ENCODE data around the gene SPTBN5. TPM values are rescaled to one million over a fixed set of nuclear protein-coding genes. Genes with fewer than 3 reads are reported as not detected.

SPTBN5 gene
- total and polyA plus RNA-seq, 8 donors, result 0.32 to 11.4 (median 0.84) TPM

DNA sequence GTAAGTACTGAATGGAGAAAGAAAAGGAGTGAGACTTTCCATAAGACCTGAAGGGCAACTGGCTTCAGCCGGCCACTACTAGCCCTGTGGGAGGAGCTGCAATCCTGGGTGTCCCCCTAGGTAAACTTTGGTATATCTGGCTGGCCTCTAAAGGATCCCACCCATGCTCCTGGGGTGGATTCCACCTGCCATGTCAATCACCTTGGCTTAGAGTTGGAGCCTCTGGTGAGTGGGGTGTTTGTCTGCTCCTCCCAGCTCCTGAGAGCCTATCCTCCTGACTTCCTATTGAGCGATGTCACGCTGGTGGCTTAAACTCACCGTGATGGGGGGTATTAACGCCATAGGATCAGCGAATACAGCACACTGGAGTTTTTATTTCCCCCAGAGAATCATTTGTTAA lies 2.6 kb downstream of the SPTBN5 start:
- ATAC-seq (no peak), DNase-seq (peak in 1 of 6 donors; percentile 16), FAIRE-seq (no peak)
- intact Hi-C loops (cut with DNase I), result no loop called here
- Histone ChIP-seq H3K4me3 (no peak overlapping the region), H3K9me3 (no peaks in the 10 kb centered on the region), H3K27ac (no peak overlapping the region), H3K36me3 (no peaks in the 10 kb centered on the region), H3K4me1 (peaks cover 10 to 18% (median 15%) of the 10 kb centered on the region in 3 donors), H3K27me3 (no peaks in the 10 kb centered on the region)
- 89 to 90% methylated on average over 6 of the region's 6 CpGs for WGBS, 2 donors
- TF ChIP-seq, protein P1, sequence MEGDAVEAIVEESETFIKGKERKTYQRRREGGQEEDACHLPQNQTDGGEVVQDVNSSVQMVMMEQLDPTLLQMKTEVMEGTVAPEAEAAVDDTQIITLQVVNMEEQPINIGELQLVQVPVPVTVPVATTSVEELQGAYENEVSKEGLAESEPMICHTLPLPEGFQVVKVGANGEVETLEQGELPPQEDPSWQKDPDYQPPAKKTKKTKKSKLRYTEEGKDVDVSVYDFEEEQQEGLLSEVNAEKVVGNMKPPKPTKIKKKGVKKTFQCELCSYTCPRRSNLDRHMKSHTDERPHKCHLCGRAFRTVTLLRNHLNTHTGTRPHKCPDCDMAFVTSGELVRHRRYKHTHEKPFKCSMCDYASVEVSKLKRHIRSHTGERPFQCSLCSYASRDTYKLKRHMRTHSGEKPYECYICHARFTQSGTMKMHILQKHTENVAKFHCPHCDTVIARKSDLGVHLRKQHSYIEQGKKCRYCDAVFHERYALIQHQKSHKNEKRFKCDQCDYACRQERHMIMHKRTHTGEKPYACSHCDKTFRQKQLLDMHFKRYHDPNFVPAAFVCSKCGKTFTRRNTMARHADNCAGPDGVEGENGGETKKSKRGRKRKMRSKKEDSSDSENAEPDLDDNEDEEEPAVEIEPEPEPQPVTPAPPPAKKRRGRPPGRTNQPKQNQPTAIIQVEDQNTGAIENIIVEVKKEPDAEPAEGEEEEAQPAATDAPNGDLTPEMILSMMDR (IDR thresholded peaks at IDR 0.05), result no peak

- intact Hi-C loops (cut with DNase I), result no loop called here
- no peak overlapping the region for H3K4me3 ChIP-seq
- TF ChIP-seq, protein P1 (IDR thresholded peaks at IDR 0.05), result no peak
- no peaks in the 10 kb centered on the region for H3K9me3 ChIP-seq
- DNase-seq, result peak in 1 of 6 donors; percentile 34
- no peak for FAIRE-seq
- no peaks in the 10 kb centered on the region for H3K27me3 ChIP-seq
- H3K4me1 ChIP-seq, result peaks cover 10 to 18% (median 13%) of the 10 kb centered on the region in 3 donors
- no peak overlapping the region for H3K27ac ChIP-seq
- no peak for ATAC-seq
- no peaks in the 10 kb centered on the region for H3K36me3 ChIP-seq
- WGBS, 2 donors, result 97% methylated on average over 6 of the region's 6 CpGs
These were observed 3.7 kb downstream of the SPTBN5 start for GRCh38 chr15:41890050-41890690.

GRCh38 chr15:41888662-41889253 lies 5.1 kb downstream of the SPTBN5 start:
- 89 to 90% methylated on average over 7 of the region's 7 CpGs for WGBS, 2 donors
- H3K9me3 ChIP-seq, result no peaks in the 10 kb centered on the region
- ATAC-seq (no peak), DNase-seq (peak in 1 of 6 donors; percentile 45), FAIRE-seq (no peak)
- intact Hi-C loops (cut with DNase I), result no loop called here
- no peak overlapping the region for H3K27ac ChIP-seq
- H3K27me3 ChIP-seq, result no peaks in the 10 kb centered on the region
- H3K4me1 ChIP-seq, result peaks cover 0 to 4% (median 0%) of the 10 kb centered on the region in 3 donors
- no peak overlapping the region for H3K4me3 ChIP-seq
- H3K36me3 ChIP-seq, result no peaks in the 10 kb centered on the region
- TF ChIP-seq, protein P1 (IDR thresholded peaks at IDR 0.05), result no peak

DNA sequence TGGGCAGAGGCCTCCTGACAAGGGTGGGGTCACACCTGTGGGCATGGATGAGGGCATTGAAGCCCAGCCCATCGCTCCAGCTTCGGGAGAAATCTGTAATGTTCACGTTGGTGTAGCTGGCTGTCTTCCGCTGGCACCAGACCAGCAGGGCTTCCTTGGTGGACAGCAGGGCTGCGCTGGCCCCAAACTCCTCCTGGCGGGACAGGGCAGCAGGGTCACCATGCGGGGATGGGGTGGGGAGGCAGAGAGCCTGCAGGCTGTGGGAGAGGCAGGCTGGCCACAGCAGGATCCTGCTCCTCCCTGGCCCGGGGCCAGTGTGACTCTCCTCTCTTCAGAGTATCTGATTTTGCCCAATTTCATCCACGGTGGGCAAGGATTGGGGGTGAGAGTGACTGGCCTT lies 6.0 kb downstream of the SPTBN5 start:
- Histone ChIP-seq H3K4me3 (no peak overlapping the region), H3K36me3 (no peaks in the 10 kb centered on the region), H3K27ac (no peak overlapping the region), H3K27me3 (no peaks in the 10 kb centered on the region), H3K4me1 (peaks cover 0 to 3% (median 2%) of the 10 kb centered on the region in 3 donors), H3K9me3 (no peaks in the 10 kb centered on the region)
- TF ChIP-seq, protein P1 (IDR thresholded peaks at IDR 0.05), result no peak
- peak in 1 of 6 donors; percentile 53 for DNase-seq
- FAIRE-seq, result no peak
- no peak for ATAC-seq
- 86 to 88% methylated on average over 9 of the region's 9 CpGs for WGBS, 2 donors
- intact Hi-C loops (cut with DNase I), result no loop called here

DNA sequence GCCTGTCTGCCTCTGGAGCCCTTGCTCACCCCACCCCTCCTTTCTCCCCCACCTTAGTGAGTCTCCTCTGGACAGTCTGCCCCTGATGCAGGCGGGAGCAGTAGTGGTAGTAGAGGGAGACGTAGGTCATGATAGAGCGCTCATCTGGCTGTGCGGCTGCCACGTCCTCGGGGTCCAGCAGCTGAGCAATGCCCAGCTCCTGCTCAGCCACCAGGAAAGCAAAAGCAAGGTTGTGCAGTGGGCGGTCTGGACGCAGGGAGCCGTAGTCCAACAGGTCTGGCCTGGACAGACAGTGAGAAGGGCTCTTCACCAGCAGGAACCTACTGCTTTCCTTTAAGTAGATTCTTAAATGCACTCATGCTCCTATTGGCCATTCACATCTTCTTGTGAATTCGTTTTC lies 6.7 kb downstream of the SPTBN5 start:
- FAIRE-seq, result no peak
- 94 to 98% methylated on average over 10 of the region's 10 CpGs for WGBS, 2 donors
- Histone ChIP-seq H3K9me3 (no peaks in the 10 kb centered on the region), H3K36me3 (no peaks in the 10 kb centered on the region), H3K27ac (no peak overlapping the region), H3K4me1 (peaks cover 0 to 9% (median 7%) of the 10 kb centered on the region in 3 donors), H3K27me3 (no peaks in the 10 kb centered on the region), H3K4me3 (no peak overlapping the region)
- intact Hi-C loops (cut with DNase I), result no loop called here
- DNase-seq, result peak in 1 of 6 donors; percentile 31
- TF ChIP-seq, protein P1 (IDR thresholded peaks at IDR 0.05), result no peak
- ATAC-seq, result no peak

Data from pancreas (tissue), 10 donors.